Lower lobe of right lung (tissue), 2 donors: ENCODE results near the gene MECR. TPM values are rescaled to one million over a fixed set of nuclear protein-coding genes. Genes with fewer than 3 reads are reported as not detected.
A peak's percentile ranks its signal among the peaks of the same experiment; 100 is the strongest.

Experiments used
- ATAC-seq, 2 donors: fragments of 200-7000 bp; cut with Tn5 transposase; one replicate each; pipeline ENCODE4 v1.9.1; 2020 to 2022; ENCODE audit warnings: mild to moderate bottlenecking in 2 of 2, moderate library complexity in 2 of 2
- DNase-seq: peaks from one replicate; pipeline ENCODE4 v3.0.0-alpha.2; 2020
- H3K27ac ChIP-seq: fragments of 200-600 bp; one replicate; pipeline ENCODE4 v1.8.0; 2022
- H3K27me3 ChIP-seq: fragments of 200-600 bp; one replicate; pipeline ENCODE4 v1.8.0; 2022; ENCODE audit warnings: low read depth
- H3K36me3 ChIP-seq: fragments of 200-600 bp; one replicate; pipeline ENCODE4 v1.8.0; 2022; ENCODE audit warnings: mild to moderate bottlenecking
- H3K4me1 ChIP-seq: fragments of 200-600 bp; one replicate; pipeline ENCODE4 v1.8.0; 2022
- H3K4me3 ChIP-seq: fragments of 200-600 bp; one replicate; pipeline ENCODE4 v1.8.0; 2022; ENCODE audit warnings: mild to moderate bottlenecking
- H3K9me3 ChIP-seq: fragments of 200-600 bp; one replicate; pipeline ENCODE4 v1.8.0; 2022
- CTCF ChIP-seq: fragments of 200-600 bp; IDR thresholded peaks from one replicate; pipeline ENCODE4 v1.8.0; 2022; ENCODE audit warnings: antibody characterized with exemption, mild to moderate bottlenecking
- intact Hi-C: fragments of 100-400 bp; cut with DNase I; formaldehyde crosslinking; loops from one replicate; pipeline ENCODE4 v1.11.0; 2022
- total RNA-seq: library from RNA; stranded (reverse); fragmentation: NEBNext Ultra II Directional; extraction: Animal tissue kit (Norgen Biotek cat#: 25700); gene quantifications from one replicate; pipeline ENCODE4 v1.2.1, GENCODE V29; 2021
- donor health status: DM: no; HTN: yes; CAD: no; lungs with severe emphysema.

The MECR gene
- total RNA-seq, 1 donor from 2014 or later = 16.9 TPM

GRCh38 chr1:29208442-29208841 lies 22.3 kb downstream of the MECR start:
- no peak overlapping the region for H3K27ac ChIP-seq

GRCh38 chr1:29202584-29203340 lies 28.0 kb downstream of the MECR start:
- peak; percentile 94 for DNase-seq
- Histone ChIP-seq H3K4me1 (peaks cover 19% of the 10 kb centered on the region), H3K27me3 (no peaks in the 10 kb centered on the region), H3K27ac (peak overlapping the region; percentile 76), H3K4me3 (no peak overlapping the region), H3K9me3 (no peaks in the 10 kb centered on the region), H3K36me3 (peaks cover 62% of the 10 kb centered on the region)
- intact Hi-C loops = no loop called here
- peak; percentile 98 for TF ChIP-seq CTCF
- peak; percentile 96 to 98 for ATAC-seq

More at GRCh38 chr1:29208442-29208841, 22.3 kb downstream of the MECR start:
- DNase-seq (no peak), ATAC-seq (no peak)
- no peak for TF ChIP-seq CTCF
- intact Hi-C loops = no loop called here
- no peaks in the 10 kb centered on the region for H3K4me1 ChIP-seq
- H3K36me3 ChIP-seq = peaks cover 57% of the 10 kb centered on the region
- H3K4me3 ChIP-seq = no peak overlapping the region
- no peaks in the 10 kb centered on the region for H3K9me3 ChIP-seq
- H3K27me3 ChIP-seq = no peaks in the 10 kb centered on the region

GRCh38 chr1:29202053-29202452 lies 28.7 kb downstream of the MECR start:
- no peak for TF ChIP-seq CTCF
- intact Hi-C loops = no loop called here
- no peak overlapping the region for H3K4me3 ChIP-seq
- no peaks in the 10 kb centered on the region for H3K27me3 ChIP-seq
- peak overlapping the region; percentile 76 for H3K27ac ChIP-seq
- DNase-seq (no peak), ATAC-seq (peak; percentile 73 to 75)
- no peaks in the 10 kb centered on the region for H3K9me3 ChIP-seq
- peaks cover 62% of the 10 kb centered on the region for H3K36me3 ChIP-seq
- H3K4me1 ChIP-seq = peaks cover 19% of the 10 kb centered on the region

- no peak for ATAC-seq
- no peak for TF ChIP-seq CTCF
- intact Hi-C loops = no loop called here
- Histone ChIP-seq H3K4me3 (no peak overlapping the region), H3K9me3 (no peaks in the 10 kb centered on the region), H3K27ac (peak overlapping the region; percentile 76), H3K4me1 (peaks cover 19% of the 10 kb centered on the region), H3K27me3 (no peaks in the 10 kb centered on the region), H3K36me3 (peaks cover 58% of the 10 kb centered on the region)
- DNase-seq = no peak
Measured at GRCh38 chr1:29201595-29202051, 29.1 kb downstream of the MECR start.

- peaks cover 19% of the 10 kb centered on the region for H3K4me1 ChIP-seq
- peak overlapping the region; percentile 76 for H3K27ac ChIP-seq
- no peak for TF ChIP-seq CTCF
- ATAC-seq (no peak), DNase-seq (no peak)
- H3K4me3 ChIP-seq = no peak overlapping the region
- H3K9me3 ChIP-seq = no peaks in the 10 kb centered on the region
- no peaks in the 10 kb centered on the region for H3K27me3 ChIP-seq
- intact Hi-C loops = no loop called here
- peaks cover 52% of the 10 kb centered on the region for H3K36me3 ChIP-seq
Measured at GRCh38 chr1:29200906-29201594, 29.7 kb downstream of the MECR start.
